Measurements from ENCODE around the gene KLF17. TPM values are rescaled to one million over a fixed set of nuclear protein-coding genes. Genes with fewer than 3 reads are reported as not detected.
"Not testable (repeated sequence)": the region's sequence is repeated elsewhere in the genome, so short reads cannot be mapped to it uniquely, and the experiment has no call there.

Gene KLF17
- total RNA-seq, 2 experiments from 2014 or later, result not detected

DNA sequence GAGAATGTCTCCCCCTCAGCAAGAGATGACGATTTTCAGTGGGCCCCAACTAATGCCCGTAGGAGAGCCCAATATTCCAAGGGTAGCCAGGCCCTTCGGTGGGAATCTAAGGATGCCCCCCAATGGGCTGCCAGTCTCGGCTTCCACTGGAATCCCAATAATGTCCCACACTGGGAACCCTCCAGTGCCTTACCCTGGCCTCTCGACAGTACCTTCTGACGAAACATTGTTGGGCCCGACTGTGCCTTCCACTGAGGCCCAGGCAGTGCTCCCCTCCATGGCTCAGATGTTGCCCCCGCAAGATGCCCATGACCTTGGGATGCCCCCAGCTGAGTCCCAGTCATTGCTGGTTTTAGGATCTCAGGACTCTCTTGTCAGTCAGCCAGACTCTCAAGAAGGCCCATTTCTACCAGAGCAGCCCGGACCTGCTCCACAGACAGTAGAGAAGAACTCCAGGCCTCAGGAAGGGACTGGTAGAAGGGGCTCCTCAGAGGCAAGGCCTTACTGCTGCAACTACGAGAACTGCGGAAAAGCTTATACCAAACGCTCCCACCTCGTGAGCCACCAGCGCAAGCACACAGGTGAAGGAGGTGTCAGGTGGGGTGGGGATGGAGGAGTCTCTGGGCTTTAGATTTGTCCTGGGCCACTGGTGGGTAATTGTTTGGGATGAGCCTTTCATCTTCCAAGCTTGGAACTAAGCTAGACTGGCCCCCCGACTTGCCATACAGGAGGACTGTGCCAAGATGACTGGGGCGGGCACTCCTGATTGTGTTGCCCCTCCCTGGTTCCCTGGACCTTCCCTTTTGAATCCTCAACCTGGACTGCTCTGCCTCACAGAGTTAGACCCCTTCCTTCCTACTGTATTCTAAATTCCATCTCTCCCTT, 11.2 kb downstream of the KLF17 start:
- intact Hi-C loops (cut with micrococcal nuclease), result no loop called here
- POLR2A ChIA-PET, result no interaction called here
- Mint-ChIP-seq H3K4me3 (no peak overlapping the region), H3K9me3 (no peaks in the 10 kb centered on the region), H3K4me1 (ENCODE audit: low read depth) (no peaks in the 10 kb centered on the region), H3K27me3 (peaks cover 13% of the 10 kb centered on the region), H3K27ac (no peak overlapping the region), H3K36me3 (ENCODE audit: low read depth) (no peaks in the 10 kb centered on the region)
- DNase-seq (no peak), ATAC-seq (no peak)
- TF ChIP-seq, protein P1, sequence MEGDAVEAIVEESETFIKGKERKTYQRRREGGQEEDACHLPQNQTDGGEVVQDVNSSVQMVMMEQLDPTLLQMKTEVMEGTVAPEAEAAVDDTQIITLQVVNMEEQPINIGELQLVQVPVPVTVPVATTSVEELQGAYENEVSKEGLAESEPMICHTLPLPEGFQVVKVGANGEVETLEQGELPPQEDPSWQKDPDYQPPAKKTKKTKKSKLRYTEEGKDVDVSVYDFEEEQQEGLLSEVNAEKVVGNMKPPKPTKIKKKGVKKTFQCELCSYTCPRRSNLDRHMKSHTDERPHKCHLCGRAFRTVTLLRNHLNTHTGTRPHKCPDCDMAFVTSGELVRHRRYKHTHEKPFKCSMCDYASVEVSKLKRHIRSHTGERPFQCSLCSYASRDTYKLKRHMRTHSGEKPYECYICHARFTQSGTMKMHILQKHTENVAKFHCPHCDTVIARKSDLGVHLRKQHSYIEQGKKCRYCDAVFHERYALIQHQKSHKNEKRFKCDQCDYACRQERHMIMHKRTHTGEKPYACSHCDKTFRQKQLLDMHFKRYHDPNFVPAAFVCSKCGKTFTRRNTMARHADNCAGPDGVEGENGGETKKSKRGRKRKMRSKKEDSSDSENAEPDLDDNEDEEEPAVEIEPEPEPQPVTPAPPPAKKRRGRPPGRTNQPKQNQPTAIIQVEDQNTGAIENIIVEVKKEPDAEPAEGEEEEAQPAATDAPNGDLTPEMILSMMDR (IDR thresholded peaks at IDR 0.05), result no peak
- CTCF ChIA-PET, result no interaction called here

DNA sequence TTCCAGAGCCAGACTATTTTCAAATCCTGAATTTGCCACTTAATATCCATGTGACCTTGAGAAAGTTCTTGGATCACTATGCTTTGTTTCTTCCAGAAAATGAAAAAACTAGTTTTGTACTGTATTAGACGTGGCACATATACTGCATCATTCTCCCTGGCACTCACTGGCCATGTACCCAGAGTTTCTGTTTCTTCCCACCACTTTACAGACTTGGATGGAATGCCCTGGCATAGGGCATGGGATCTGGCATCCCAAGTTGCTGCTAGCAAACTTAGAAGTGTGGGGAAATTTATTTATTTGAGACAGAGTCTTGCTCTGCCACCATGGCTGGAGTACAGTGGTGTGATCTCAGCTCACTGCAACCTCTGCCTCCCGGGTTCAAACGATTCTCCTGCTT, 12.8 kb downstream of the KLF17 start:
- H3K27me3 Mint-ChIP-seq, result peaks cover 7% of the 10 kb centered on the region
- POLR2A ChIA-PET, result no interaction called here
- H3K27ac Mint-ChIP-seq, result no peak overlapping the region
- ATAC-seq (no peak), DNase-seq (no peak)
- intact Hi-C loops (cut with micrococcal nuclease), result no loop called here
- no peaks in the 10 kb centered on the region for H3K4me1 Mint-ChIP-seq (ENCODE audit: low read depth)
- H3K9me3 Mint-ChIP-seq, result no peaks in the 10 kb centered on the region
- H3K4me3 Mint-ChIP-seq, result no peak overlapping the region
- no peaks in the 10 kb centered on the region for H3K36me3 Mint-ChIP-seq (ENCODE audit: low read depth)
- TF ChIP-seq, protein P1 (IDR thresholded peaks at IDR 0.05), result no peak
- CTCF ChIA-PET, result no interaction called here

DNA sequence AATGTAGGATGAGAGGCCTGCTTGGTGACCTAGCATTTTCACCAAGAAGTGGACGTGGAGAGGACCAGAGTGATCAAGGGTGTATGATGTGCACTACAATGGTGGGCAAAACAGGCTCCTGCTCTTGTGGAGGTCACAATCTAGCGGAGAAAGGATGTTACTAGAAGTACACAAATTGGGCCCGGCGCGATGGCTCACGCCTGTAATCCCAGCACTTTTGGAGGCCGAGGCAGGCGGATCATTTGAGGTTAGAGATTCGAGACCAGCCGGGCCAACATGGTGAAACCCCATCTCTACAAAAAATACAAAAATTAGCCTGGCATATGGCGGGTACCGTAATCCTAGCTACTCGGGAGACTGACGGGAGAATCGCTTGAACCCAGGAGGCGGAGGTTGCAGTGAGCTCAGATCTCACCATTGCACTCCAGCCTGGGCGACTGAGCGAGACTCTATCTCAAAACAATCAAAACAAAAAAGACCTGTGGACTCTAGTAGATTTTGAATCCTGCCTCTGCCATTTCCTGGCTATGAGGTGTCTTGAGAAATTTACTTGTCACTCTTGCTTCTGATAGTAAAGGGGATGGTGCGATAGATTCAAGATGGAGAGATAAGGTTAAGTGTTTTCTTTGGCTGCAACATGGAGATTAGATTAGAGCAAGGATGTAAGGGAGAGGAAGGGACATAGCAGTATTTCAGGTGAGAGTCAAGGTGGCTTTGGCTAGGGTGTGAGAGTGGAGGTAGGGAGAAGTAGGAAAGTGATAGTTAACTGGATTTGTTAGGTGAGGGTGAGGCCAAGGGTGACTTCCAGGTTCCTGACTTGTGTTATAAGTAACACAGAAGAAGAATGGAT, 15.7 kb downstream of the KLF17 start:
- ChIA-PET CTCF (no interaction called here), POLR2A (no interaction called here)
- ATAC-seq (no peak), DNase-seq (no peak)
- TF ChIP-seq, protein P1 (IDR thresholded peaks at IDR 0.05), result no peak
- Mint-ChIP-seq H3K9me3 (no peaks in the 10 kb centered on the region), H3K27me3 (no peaks in the 10 kb centered on the region), H3K4me1 (ENCODE audit: low read depth) (no peaks in the 10 kb centered on the region), H3K27ac (no peak overlapping the region), H3K4me3 (no peak overlapping the region), H3K36me3 (ENCODE audit: low read depth) (no peaks in the 10 kb centered on the region)
- intact Hi-C loops (cut with micrococcal nuclease), result no loop called here

DNA sequence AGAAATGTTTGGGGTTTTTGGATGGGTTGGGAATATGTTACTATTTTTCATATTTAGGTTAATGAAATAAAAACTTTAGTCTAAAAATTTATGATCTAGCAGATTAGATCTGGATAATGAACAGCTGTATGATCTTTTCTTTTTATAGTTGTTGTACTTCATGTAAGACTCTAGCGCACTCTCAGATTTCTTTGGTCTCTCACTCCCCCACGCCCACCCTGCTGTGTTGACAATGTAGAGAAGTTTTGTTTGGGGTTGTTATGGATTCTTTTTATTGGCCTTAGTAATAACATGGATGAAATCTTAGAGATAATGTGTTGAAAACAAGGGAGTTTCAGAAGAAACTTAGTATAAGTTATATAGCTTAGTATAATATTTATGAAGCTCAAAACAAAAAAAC, 17.3 kb downstream of the KLF17 start:
- DNase-seq (no peak), ATAC-seq (no peak)
- Mint-ChIP-seq H3K4me1 (ENCODE audit: low read depth) (no peaks in the 10 kb centered on the region), H3K36me3 (ENCODE audit: low read depth) (no peaks in the 10 kb centered on the region), H3K9me3 (no peaks in the 10 kb centered on the region), H3K27ac (no peak overlapping the region), H3K4me3 (no peak overlapping the region), H3K27me3 (no peaks in the 10 kb centered on the region)
- intact Hi-C loops (cut with micrococcal nuclease), result no loop called here
- TF ChIP-seq, protein P1 (IDR thresholded peaks at IDR 0.05), result no peak
- POLR2A ChIA-PET, result no interaction called here
- CTCF ChIA-PET, result interaction anchor here (0.7 to 1.0 kb wide), 2 partner anchors 10 to 12 kb away, joined by 3 to 4 read pairs; no protein-coding TSS in a partner anchor

DNA sequence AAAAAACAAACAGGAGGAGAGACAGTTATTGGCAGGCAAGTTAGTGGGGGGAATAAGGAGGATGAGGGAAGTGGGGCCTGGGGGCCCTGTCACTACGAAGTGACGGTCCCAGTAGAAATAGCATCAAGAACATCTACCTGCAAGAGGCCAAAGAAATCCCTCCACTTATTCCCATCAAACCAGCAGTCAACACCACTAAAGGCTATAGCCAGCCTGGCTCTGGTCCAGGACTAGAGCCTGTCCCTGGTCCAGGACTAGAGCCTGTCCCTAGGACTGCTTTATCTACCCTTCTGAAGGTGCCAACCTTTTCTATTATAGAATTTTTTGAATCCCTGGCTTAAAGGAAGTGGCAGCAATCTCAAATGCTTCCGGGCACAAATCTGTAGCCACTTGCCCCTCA, 19.6 kb downstream of the KLF17 start:
- Mint-ChIP-seq H3K27ac (no peak overlapping the region), H3K36me3 (ENCODE audit: low read depth) (no peaks in the 10 kb centered on the region), H3K27me3 (peaks cover 2% of the 10 kb centered on the region), H3K9me3 (no peaks in the 10 kb centered on the region), H3K4me1 (ENCODE audit: low read depth) (no peaks in the 10 kb centered on the region), H3K4me3 (no peak overlapping the region)
- TF ChIP-seq, protein P1 (IDR thresholded peaks at IDR 0.05), result no peak
- ChIA-PET POLR2A (no interaction called here), CTCF (interaction anchor here (1.2 kb wide), 1 partner anchor 149 kb away, joined by 4 read pairs; no protein-coding TSS in a partner anchor)
- ATAC-seq (no peak), DNase-seq (no peak)
- intact Hi-C loops (cut with micrococcal nuclease), result no loop called here

DNA sequence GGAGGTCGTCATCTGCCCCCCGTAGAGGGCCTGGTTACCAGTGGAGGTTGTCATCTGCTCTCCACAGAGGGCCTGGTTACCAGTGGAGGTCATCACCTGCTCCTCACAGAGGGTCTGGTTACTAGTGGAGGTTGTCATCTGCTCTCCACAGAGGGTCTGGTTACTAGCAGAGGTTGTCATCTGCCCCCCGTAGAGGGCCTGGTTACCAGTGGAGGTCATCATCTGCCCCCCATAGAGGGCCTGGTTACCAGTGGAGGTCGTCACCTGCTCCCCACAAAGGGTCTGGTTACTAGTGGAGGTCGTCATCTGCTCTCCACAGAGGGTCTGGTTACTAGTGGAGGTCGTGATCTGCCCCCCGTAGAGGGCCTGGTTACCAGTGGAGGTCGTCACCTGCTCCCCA, 20.9 kb downstream of the KLF17 start:
- H3K9me3 Mint-ChIP-seq; intact Hi-C loops (cut with micrococcal nuclease); H3K36me3 Mint-ChIP-seq (ENCODE audit: low read depth); H3K27ac Mint-ChIP-seq; DNase-seq; POLR2A ChIA-PET; CTCF ChIA-PET; H3K4me1 Mint-ChIP-seq (ENCODE audit: low read depth); H3K4me3 Mint-ChIP-seq; ATAC-seq; H3K27me3 Mint-ChIP-seq: not testable (repeated sequence)

All from activated CD8-positive, alpha-beta T cell treated with anti-CD3 and anti-CD28 coated beads for 36 hours (primary cell).